GM12878 (cell line): Measurements from ENCODE around the gene SPIRE2. TPM values are rescaled to one million over a fixed set of nuclear protein-coding genes. Genes with fewer than 3 reads are reported as not detected.
A peak's percentile ranks its signal among the peaks of the same experiment; 100 is the strongest.

Experiments
- BRCA1 ChIP-seq: IDR thresholded peaks from 2 replicates; pipeline ENCODE4 v1.6.1; 2011; ENCODE audit warnings: low read depth, low read length, improper control_type of control experiment
- CHD1 ChIP-seq: IDR thresholded peaks from 2 replicates; pipeline ENCODE4 v1.6.1; 2012; ENCODE audit warnings: low read depth, low read length, improper control_type of control experiment
- E2F4 ChIP-seq: IDR thresholded peaks from 2 replicates; pipeline ENCODE4 v1.6.1; 2012; ENCODE audit warnings: low read depth, low read length, improper control_type of control experiment
- ETV6 ChIP-seq, 2 experiments: fragments of 450-650 bp in 1 of 2; IDR thresholded peaks in 1 of 2; conservative IDR thresholded peaks in 1 of 2; 2 replicates each; pipeline ENCODE4 v1.6.1; 2014; ENCODE audit warnings: antibody characterized with exemption in 1 of 2, borderline replicate concordance in 1 of 2, low read depth in 1 of 2, mild to moderate bottlenecking in 1 of 2, moderate library complexity in 1 of 2
- FOXK2 ChIP-seq: fragments of 450-650 bp; IDR thresholded peaks from 2 replicates; pipeline ENCODE4 v1.6.1; 2017; ENCODE audit warnings: mild to moderate bottlenecking, moderate library complexity
- HDAC2 ChIP-seq: fragments of 200-600 bp; sonication (generic); IDR thresholded peaks from 2 replicates; pipeline ENCODE4 v1.6.1; 2017
- KAT2A ChIP-seq: conservative IDR thresholded peaks from 2 replicates; pipeline ENCODE4 v1.6.1; 2011; ENCODE audit warnings: low read depth, low read length; ENCODE audit not compliant: control insufficient read depth
- KLF5 ChIP-seq: fragments of 450-650 bp; IDR thresholded peaks from 2 replicates; pipeline ENCODE4 v1.6.1; 2014; ENCODE audit warnings: mild to moderate bottlenecking; ENCODE audit not compliant: partially characterized antibody
- MTA3 ChIP-seq: IDR thresholded peaks from 2 replicates; pipeline ENCODE4 v1.6.1; 2012; ENCODE audit warnings: low read length, inconsistent platforms, borderline replicate concordance
- NFYB ChIP-seq: IDR thresholded peaks from 2 replicates; pipeline ENCODE4 v1.6.1; 2011; ENCODE audit warnings: low read depth, mild to moderate bottlenecking, low read length, improper control_type of control experiment, moderate library complexity; ENCODE audit not compliant: insufficient read depth
- NR2C2 ChIP-seq: IDR thresholded peaks from 2 replicates; pipeline ENCODE4 v1.6.1; 2011; ENCODE audit warnings: borderline replicate concordance, low read depth; ENCODE audit not compliant: control insufficient read depth, insufficient read length
- POLR2A ChIP-seq: IDR thresholded peaks from 2 replicates; pipeline ENCODE4 v1.6.1; 2011; ENCODE audit warnings: low read depth, mild to moderate bottlenecking, low read length
- RAD51 ChIP-seq: fragments of 450-650 bp; IDR thresholded peaks from 2 replicates; pipeline ENCODE4 v1.6.1; 2016; ENCODE audit warnings: moderate library complexity, mild to moderate bottlenecking, inconsistent platforms
- RBBP5 ChIP-seq: fragments of 200-600 bp; sonication (generic); conservative IDR thresholded peaks from 2 replicates; pipeline ENCODE4 v1.6.1; 2016
- SREBF2 ChIP-seq: IDR thresholded peaks from 2 replicates; pipeline ENCODE4 v1.6.1; 2012; ENCODE audit warnings: mild to moderate bottlenecking, low read length
- SUPT20H ChIP-seq: IDR thresholded peaks from 2 replicates; pipeline ENCODE4 v1.6.1; 2011; ENCODE audit warnings: low read depth, mild to moderate bottlenecking, low read length, moderate library complexity, borderline replicate concordance; ENCODE audit not compliant: control insufficient read depth
- TCF12 ChIP-seq: IDR thresholded peaks from 2 replicates; pipeline ENCODE4 v1.6.1; 2011; ENCODE audit warnings: low read depth, mild to moderate bottlenecking, low read length
- USF1 ChIP-seq: IDR thresholded peaks from 2 replicates; pipeline ENCODE4 v1.6.1; 2011; ENCODE audit warnings: borderline replicate concordance, low read depth, mild to moderate bottlenecking, moderate library complexity, mixed read lengths, low read length; ENCODE audit not compliant: insufficient read depth; ENCODE audit errors: extremely low read length
- YY1 ChIP-seq: IDR thresholded peaks from 2 replicates; pipeline ENCODE4 v1.6.1; 2011; ENCODE audit warnings: low read depth, mild to moderate bottlenecking, low read length
- ZBED1 ChIP-seq: IDR thresholded peaks from 2 replicates; pipeline ENCODE4 v1.6.1; 2016; ENCODE audit warnings: borderline replicate concordance
- ZNF24 ChIP-seq: fragments of 450-650 bp; IDR thresholded peaks from 2 replicates; pipeline ENCODE4 v1.6.1; 2017; ENCODE audit warnings: antibody characterized with exemption, mild to moderate bottlenecking
- polyA plus RNA-seq, 11 experiments: library from polyadenylated mRNA; depleted of rRNA in 4 of 11; unstranded in 6 of 11; stranded (reverse) in 5 of 11; fragments of >200 nt; fragmentation: Nextera tagmentation in 4 of 11; fragmentation: Illumina TruSeq in 1 of 11; extraction: Ambion mirVana in 4 of 11; extraction: Trizol in 1 of 11; gene quantifications; 1 replicate in 1 of 11; 2 replicates in 10 of 11; pipeline versions ENCODE4 v1.2.1 to v1.2.3, GENCODE V29; 2011 to 2016; ENCODE audit warnings: inconsistent platforms in 2 of 11, missing spikeins in 2 of 11, low read depth in 1 of 11
- total RNA-seq, 4 experiments: library from RNA; depleted of rRNA in 3 of 4; stranded (reverse); fragments of >200 nt in 3 of 4; fragmentation: Illumina TruSeq in 1 of 4; extraction: Trizol in 1 of 4; gene quantifications; 2 replicates each; pipeline versions ENCODE4 v1.2.1 to v1.2.3, GENCODE V29; 2013 to 2021
- TF ChIP-seq, protein P1 (sequence below): fragments of 450-650 bp; IDR thresholded peaks from 2 replicates; pipeline ENCODE4 v1.6.1; 2017; ENCODE audit warnings: mild to moderate bottlenecking
- TF ChIP-seq, protein P2 (sequence below): fragments of 450-650 bp; IDR thresholded peaks from 2 replicates; pipeline ENCODE4 v1.6.1; 2017; ENCODE audit warnings: mild to moderate bottlenecking, low read depth, inconsistent platforms; ENCODE audit not compliant: poor library complexity, severe bottlenecking
- TF ChIP-seq, protein P3 (sequence below): fragments of 450-650 bp; IDR thresholded peaks from 2 replicates; pipeline ENCODE4 v1.6.1; 2016; ENCODE audit warnings: mild to moderate bottlenecking

The SPIRE2 gene
- total and polyA plus RNA-seq, 10 of the 15 experiments (the other 5 are each of a cell fraction or from before 2014, with no cell fraction given) = 0.03 to 0.64 (median 0.27) TPM; not detected in 1

DNA sequence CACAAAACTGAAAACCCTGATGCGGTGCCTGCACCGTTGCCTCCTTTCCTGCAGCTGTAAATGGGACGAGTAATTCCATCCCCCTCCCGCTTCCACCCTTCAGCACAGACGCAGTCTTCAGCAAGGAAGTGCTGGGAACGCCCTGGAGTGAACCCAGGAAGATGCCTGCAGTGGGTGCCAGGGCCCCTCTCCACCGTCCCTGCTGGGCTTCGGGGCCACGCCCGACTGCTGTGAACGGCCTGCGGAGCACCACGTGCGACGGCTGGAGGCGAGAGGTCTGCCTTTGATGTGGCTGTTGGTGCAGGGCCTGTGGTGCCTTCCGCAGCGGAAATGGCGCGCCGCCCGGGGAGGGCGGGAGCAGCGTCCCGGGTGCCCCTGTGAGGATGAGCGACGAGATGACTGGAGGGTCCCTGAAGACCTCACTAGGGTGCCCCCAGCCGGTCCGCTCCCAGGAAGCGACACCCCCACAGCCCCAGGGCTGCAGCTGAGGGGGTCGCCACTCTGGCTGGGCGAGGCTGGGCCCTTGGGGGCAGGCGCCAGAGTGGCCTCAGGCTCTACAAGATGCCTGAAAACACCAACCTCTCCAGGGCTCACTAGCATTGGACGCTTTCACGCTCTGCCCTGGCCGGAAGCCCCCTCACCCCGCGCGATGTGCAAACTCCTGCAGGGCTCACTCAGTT lies 89.6 kb downstream of the SPIRE2 start (continued):
- TF ChIP-seq HDAC2 = no peak; the same call in 1 of the 2 replicates
- no peak for TF ChIP-seq RBBP5
- no peak for TF ChIP-seq BRCA1
- peak; percentile 58; the same call in 1 of the 2 replicates for TF ChIP-seq TCF12
- TF ChIP-seq, protein P1, sequence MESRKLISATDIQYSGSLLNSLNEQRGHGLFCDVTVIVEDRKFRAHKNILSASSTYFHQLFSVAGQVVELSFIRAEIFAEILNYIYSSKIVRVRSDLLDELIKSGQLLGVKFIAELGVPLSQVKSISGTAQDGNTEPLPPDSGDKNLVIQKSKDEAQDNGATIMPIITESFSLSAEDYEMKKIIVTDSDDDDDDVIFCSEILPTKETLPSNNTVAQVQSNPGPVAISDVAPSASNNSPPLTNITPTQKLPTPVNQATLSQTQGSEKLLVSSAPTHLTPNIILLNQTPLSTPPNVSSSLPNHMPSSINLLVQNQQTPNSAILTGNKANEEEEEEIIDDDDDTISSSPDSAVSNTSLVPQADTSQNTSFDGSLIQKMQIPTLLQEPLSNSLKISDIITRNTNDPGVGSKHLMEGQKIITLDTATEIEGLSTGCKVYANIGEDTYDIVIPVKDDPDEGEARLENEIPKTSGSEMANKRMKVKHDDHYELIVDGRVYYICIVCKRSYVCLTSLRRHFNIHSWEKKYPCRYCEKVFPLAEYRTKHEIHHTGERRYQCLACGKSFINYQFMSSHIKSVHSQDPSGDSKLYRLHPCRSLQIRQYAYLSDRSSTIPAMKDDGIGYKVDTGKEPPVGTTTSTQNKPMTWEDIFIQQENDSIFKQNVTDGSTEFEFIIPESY = no peak
- TF ChIP-seq, protein P2, sequence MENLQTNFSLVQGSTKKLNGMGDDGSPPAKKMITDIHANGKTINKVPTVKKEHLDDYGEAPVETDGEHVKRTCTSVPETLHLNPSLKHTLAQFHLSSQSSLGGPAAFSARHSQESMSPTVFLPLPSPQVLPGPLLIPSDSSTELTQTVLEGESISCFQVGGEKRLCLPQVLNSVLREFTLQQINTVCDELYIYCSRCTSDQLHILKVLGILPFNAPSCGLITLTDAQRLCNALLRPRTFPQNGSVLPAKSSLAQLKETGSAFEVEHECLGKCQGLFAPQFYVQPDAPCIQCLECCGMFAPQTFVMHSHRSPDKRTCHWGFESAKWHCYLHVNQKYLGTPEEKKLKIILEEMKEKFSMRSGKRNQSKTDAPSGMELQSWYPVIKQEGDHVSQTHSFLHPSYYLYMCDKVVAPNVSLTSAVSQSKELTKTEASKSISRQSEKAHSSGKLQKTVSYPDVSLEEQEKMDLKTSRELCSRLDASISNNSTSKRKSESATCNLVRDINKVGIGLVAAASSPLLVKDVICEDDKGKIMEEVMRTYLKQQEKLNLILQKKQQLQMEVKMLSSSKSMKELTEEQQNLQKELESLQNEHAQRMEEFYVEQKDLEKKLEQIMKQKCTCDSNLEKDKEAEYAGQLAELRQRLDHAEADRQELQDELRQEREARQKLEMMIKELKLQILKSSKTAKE = no peak
- no peak for TF ChIP-seq KLF5
- TF ChIP-seq YY1 = peak; percentile 87
- no peak for TF ChIP-seq FOXK2
- no peak for TF ChIP-seq SUPT20H
- TF ChIP-seq MTA3 = 0 out of 2 replicates have a peak, but pooled peaks have one; percentile 39
- no peak for TF ChIP-seq ZNF24
- TF ChIP-seq NFYB = peak; percentile 53; the same call in 1 of the 2 replicates
- 0 out of 2 replicates have a peak, but pooled peaks have one; percentile 8 for TF ChIP-seq E2F4
- TF ChIP-seq SREBF2 = no peak
- TF ChIP-seq NR2C2 = no peak
- TF ChIP-seq CHD1 = no peak
- TF ChIP-seq POLR2A = peak; percentile 79
- TF ChIP-seq ETV6 (conservative IDR thresholded peaks at IDR 0.05 in 1 of 2, IDR thresholded peaks at IDR 0.05 in 1 of 2; ENCODE audit: borderline replicate concordance in 1 of 2, low read depth in 1 of 2) = peak in 1 of 2 experiments; percentile 44; a peak in 1 of 4 replicates
- TF ChIP-seq KAT2A = no peak
- TF ChIP-seq, protein P3, sequence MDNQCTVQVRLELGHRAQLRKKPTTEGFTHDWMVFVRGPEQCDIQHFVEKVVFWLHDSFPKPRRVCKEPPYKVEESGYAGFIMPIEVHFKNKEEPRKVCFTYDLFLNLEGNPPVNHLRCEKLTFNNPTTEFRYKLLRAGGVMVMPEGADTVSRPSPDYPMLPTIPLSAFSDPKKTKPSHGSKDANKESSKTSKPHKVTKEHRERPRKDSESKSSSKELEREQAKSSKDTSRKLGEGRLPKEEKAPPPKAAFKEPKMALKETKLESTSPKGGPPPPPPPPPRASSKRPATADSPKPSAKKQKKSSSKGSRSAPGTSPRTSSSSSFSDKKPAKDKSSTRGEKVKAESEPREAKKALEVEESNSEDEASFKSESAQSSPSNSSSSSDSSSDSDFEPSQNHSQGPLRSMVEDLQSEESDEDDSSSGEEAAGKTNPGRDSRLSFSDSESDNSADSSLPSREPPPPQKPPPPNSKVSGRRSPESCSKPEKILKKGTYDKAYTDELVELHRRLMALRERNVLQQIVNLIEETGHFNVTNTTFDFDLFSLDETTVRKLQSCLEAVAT = peak; percentile 69
- TF ChIP-seq RAD51 = no peak; the same call in none of the 2 replicates
- no peak for TF ChIP-seq ZBED1
- peak; percentile 82 for TF ChIP-seq USF1
